HG02943 (cell line): ENCODE results near the gene DENND6B.

Experiments
- ATAC-seq: cut with Tn5 transposase; IDR thresholded peaks from one replicate; pipeline ENCODE4 v1.9.1; 2021; ENCODE audit warnings: mild to moderate bottlenecking, low read depth, moderate library complexity; ENCODE audit not compliant: unreplicated experiment

DENND6B gene

DNA sequence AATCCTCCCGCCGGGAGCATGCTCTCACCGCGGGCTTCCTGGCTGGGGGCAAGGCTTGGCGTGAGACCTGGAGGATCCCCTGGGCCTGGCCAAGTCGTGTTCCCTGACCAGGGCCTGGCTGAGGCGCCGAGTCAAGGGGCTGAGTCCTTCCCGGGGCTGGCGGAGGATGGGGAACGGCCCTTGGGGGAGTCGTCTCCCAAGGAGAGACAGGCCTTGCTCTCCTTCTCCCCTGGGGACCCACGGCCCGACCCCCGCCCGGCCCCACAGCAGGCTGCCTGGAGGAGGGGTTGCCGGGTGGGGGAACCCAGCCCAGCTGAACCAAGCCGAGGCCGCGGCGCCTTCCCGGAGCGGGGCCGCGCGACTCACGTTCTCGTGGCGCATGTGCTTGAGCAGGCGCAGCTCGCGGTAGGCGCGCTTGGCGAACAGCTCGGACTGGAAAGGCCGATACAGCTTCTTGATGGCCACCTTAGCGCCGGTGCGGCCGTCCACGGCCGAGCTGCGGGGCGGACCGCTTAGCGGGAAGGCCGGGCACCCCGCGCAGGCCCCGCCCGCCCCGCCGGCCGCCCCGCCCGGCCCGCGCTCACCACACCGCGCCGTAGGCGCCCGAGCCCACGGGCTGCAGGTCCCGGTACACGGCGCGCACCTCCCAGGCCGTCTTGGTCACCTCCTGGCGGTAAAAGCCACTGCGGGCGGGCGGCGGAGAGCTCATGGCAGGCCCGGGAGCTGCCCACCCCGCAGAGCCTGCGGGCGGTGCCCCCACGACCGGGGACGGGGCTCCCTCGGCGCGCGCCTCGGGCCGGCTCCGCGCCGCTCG lies 65.8 kb downstream of the DENND6B start:
- no peak for ATAC-seq

DNA sequence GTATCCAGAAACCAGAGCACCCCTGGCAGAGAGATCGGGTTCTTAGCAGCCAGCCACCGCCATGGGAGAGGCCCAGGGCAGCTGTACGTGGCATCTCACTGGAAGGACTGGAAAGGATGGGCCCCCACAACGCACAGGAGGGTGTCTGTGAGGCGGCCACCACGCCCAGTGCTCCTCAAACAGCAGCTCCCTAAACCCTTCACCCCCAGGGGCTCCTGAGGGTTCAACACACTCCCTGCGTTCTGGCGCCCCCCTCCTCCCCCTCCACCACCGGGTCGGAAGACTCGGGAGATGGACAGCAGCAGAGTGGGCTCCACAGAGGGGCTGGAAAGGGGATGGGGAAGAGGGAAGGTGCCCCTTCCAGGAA lies 66.4 kb downstream of the DENND6B start:
- ATAC-seq = no peak

DNA sequence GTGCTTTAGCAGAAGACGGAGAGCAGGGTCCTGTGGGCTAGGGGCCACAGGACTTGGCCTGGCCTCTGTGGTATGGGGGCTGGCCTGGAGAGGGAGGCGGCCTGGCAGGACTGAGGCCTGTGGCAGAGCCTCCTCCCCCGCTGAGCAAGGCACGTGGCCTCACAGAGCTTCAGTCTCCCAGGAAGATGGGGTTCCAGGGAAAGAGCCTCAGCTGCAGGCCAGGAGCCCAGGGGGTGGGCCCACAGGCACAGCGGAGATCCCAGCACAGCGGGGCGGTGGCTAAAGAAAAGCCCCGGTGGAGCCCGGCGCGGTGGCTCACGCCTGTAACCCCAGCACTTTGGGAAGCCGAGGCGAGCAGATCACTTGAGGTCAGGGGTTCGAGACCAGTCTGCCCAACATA lies 67.5 kb downstream of the DENND6B start:
- no peak for ATAC-seq
